H1 (cell line): ENCODE measurements around the gene DNAH1. TPM values are rescaled to one million over a fixed set of nuclear protein-coding genes. Genes with fewer than 3 reads are reported as not detected.

Source experiments
- CTCF ChIA-PET: fragments of 300-600 bp; sonication (Branson Sonifier 250); formaldehyde crosslinking; loops from one replicate; lab custom pipeline; 2021; ENCODE audit not compliant: partially characterized antibody; lab: Charles Lee
- POLR2A ChIA-PET: fragments of 300-600 bp; sonication (Branson Sonifier 250); formaldehyde crosslinking; loops from one replicate; lab custom pipeline; 2021; ENCODE audit warnings: inconsistent platforms; ENCODE audit not compliant: partially characterized antibody; lab: Charles Lee
- DNase-seq, 2 experiments: peaks; one replicate each; pipeline versions ENCODE4 v3.0.0 to v3.0.0-alpha.2; 2010 to 2022; ENCODE audit warnings: low spot score in 2 of 2, low read depth in 1 of 2, mixed read lengths in 1 of 2
- FAIRE-seq: peaks from 2 replicates; lab custom pipeline; 2011; peaks lifted over from hg19 to GRCh38; lab: Jason Lieb, UNC
- H2AFZ ChIP-seq: 2 replicates; pipeline ENCODE4 v1.8.1; 2012; ENCODE audit warnings: low read length, inconsistent platforms
- H2AK5ac ChIP-seq: 2 replicates; pipeline ENCODE4 v1.6.1; 2013; ENCODE audit warnings: low read depth, low read length
- H2BK120ac ChIP-seq: replicated peaks from 2 replicates; pipeline ENCODE3; 2013; ENCODE audit warnings: low read depth, low read length, inconsistent platforms
- H2BK12ac ChIP-seq: 2 replicates; pipeline ENCODE4 v1.6.1; 2013; ENCODE audit warnings: low read depth, low read length
- H2BK15ac ChIP-seq: 2 replicates; pipeline ENCODE4 v1.6.1; 2013; ENCODE audit warnings: low read length
- H2BK20ac ChIP-seq: 2 replicates; pipeline ENCODE4 v1.6.1; 2013; ENCODE audit warnings: low read length
- H2BK5ac ChIP-seq: 2 replicates; pipeline ENCODE4 v1.6.1; 2013; ENCODE audit warnings: low read depth, low read length
- H3K14ac ChIP-seq: 2 replicates; pipeline ENCODE4 v1.6.1; 2013; ENCODE audit warnings: inconsistent platforms; ENCODE audit not compliant: insufficient read length
- H3K18ac ChIP-seq: 2 replicates; pipeline ENCODE4 v1.6.1; 2013; ENCODE audit warnings: low read length; ENCODE audit errors: extremely low read depth
- H3K23ac ChIP-seq: 2 replicates; pipeline ENCODE4 v1.6.1; 2013; ENCODE audit warnings: inconsistent platforms; ENCODE audit not compliant: insufficient read length
- H3K23me2 ChIP-seq: 2 replicates; pipeline ENCODE4 v1.6.1; 2013; ENCODE audit warnings: low read depth, low read length
- H3K27ac ChIP-seq: 2 replicates; pipeline ENCODE4 v1.6.1; 2011; ENCODE audit warnings: low read depth, low read length, inconsistent platforms
- H3K27me3 ChIP-seq, 4 experiments: replicated peaks in 1 of 4; 1 replicate in 1 of 4; 2 replicates in 3 of 4; pipeline versions ENCODE4 v1.6.1 to v1.8.1; 2011 to 2013; ENCODE audit warnings: low read length in 3 of 4, mild to moderate bottlenecking in 3 of 4, inconsistent platforms in 2 of 4, mixed read lengths in 2 of 4, moderate library complexity in 1 of 4; ENCODE audit not compliant: control insufficient read depth in 3 of 4, insufficient read depth in 3 of 4; ENCODE audit errors: extremely low read depth in 1 of 4
- H3K36me3 ChIP-seq, 4 experiments: 2 replicates each; pipeline versions ENCODE4 v1.6.1 to v1.8.1; 2011 to 2013; ENCODE audit warnings: mild to moderate bottlenecking in 4 of 4, low read length in 3 of 4, moderate library complexity in 2 of 4, control low read depth in 1 of 4, inconsistent platforms in 1 of 4; ENCODE audit not compliant: insufficient read depth in 4 of 4, control insufficient read depth in 2 of 4
- H3K4ac ChIP-seq: replicated peaks from 2 replicates; pipeline ENCODE3; 2013; ENCODE audit warnings: low read length, low read depth, mixed read lengths, inconsistent platforms; ENCODE audit not compliant: insufficient read length
- H3K4me1 ChIP-seq, 4 experiments: replicated peaks in 1 of 4; 1 replicate in 1 of 4; 2 replicates in 3 of 4; pipeline versions ENCODE4 v1.6.1 to v1.8.1; 2011 to 2013; ENCODE audit warnings: low read length in 3 of 4, inconsistent platforms in 2 of 4, mixed read lengths in 1 of 4; ENCODE audit not compliant: insufficient read depth in 4 of 4, control insufficient read depth in 3 of 4
- H3K4me2 ChIP-seq, 2 experiments: 2 replicates each; pipeline versions ENCODE4 v1.6.1 to v1.8.1; 2011 to 2013; ENCODE audit warnings: low read depth in 2 of 2, low read length in 2 of 2, control low read depth in 1 of 2, inconsistent platforms in 1 of 2, mild to moderate bottlenecking in 1 of 2; ENCODE audit not compliant: insufficient read depth in 1 of 2
- H3K4me3 ChIP-seq, 4 experiments: fragments of 200-600, 300-600 bp in 1 of 4; sonication (generic), shearing (Covaris generic), sonication (Bioruptor Twin) in 1 of 4; 2 replicates each; pipeline versions ENCODE4 v1.5.1 to v1.8.1; 2011 to 2016; ENCODE audit warnings: low read length in 4 of 4, low read depth in 3 of 4, control low read depth in 2 of 4, inconsistent platforms in 2 of 4, mild to moderate bottlenecking in 2 of 4, mixed read lengths in 1 of 4, moderate library complexity in 1 of 4; ENCODE audit not compliant: insufficient read depth in 2 of 4; ENCODE audit errors: extremely low read depth in 1 of 4
- H3K56ac ChIP-seq: replicated peaks from 2 replicates; pipeline ENCODE3; 2013; ENCODE audit warnings: low read depth, mild to moderate bottlenecking, mixed read lengths, low read length, inconsistent platforms; ENCODE audit not compliant: insufficient read length
- H3K79me1 ChIP-seq: 2 replicates; pipeline ENCODE4 v1.6.1; 2013; ENCODE audit warnings: low read depth, low read length, control low read depth
- H3K79me2 ChIP-seq, 2 experiments: 2 replicates each; pipeline versions ENCODE4 v1.6.1 to v1.8.1; 2012 to 2013; ENCODE audit warnings: low read length in 2 of 2, mild to moderate bottlenecking in 2 of 2, inconsistent platforms in 1 of 2; ENCODE audit not compliant: insufficient read depth in 2 of 2, control insufficient read depth in 1 of 2
- H3K9ac ChIP-seq, 4 experiments: replicated peaks in 1 of 4; 1 replicate in 1 of 4; 2 replicates in 3 of 4; pipeline versions ENCODE4 v1.6.1 to v1.8.1; 2011 to 2013; ENCODE audit warnings: low read depth in 3 of 4, low read length in 3 of 4, control low read depth in 2 of 4, mild to moderate bottlenecking in 2 of 4, moderate library complexity in 2 of 4, inconsistent platforms in 1 of 4; ENCODE audit errors: extremely low read depth in 1 of 4
- H3K9me3 ChIP-seq, 2 experiments: 2 replicates each; pipeline versions ENCODE4 v1.6.1 to v1.8.1; 2012 to 2013; ENCODE audit warnings: mild to moderate bottlenecking in 2 of 2, moderate library complexity in 2 of 2, control low read depth in 1 of 2, inconsistent platforms in 1 of 2, low read depth in 1 of 2, low read length in 1 of 2, mixed read lengths in 1 of 2; ENCODE audit not compliant: insufficient read depth in 2 of 2
- H4K20me1 ChIP-seq, 2 experiments: replicated peaks in 1 of 2; 2 replicates each; pipeline versions ENCODE3 to v1.8.1; 2011 to 2013; ENCODE audit warnings: inconsistent platforms in 2 of 2, low read length in 2 of 2, mild to moderate bottlenecking in 1 of 2; ENCODE audit not compliant: insufficient read depth in 2 of 2, control insufficient read depth in 1 of 2
- H4K5ac ChIP-seq: 2 replicates; pipeline ENCODE4 v1.6.1; 2013; ENCODE audit warnings: low read length, low read depth, mixed read lengths, inconsistent platforms; ENCODE audit not compliant: insufficient read length
- H4K8ac ChIP-seq: 2 replicates; pipeline ENCODE4 v1.8.0; 2013; ENCODE audit warnings: mild to moderate bottlenecking, moderate library complexity, low read length, inconsistent platforms; ENCODE audit not compliant: insufficient read depth; ENCODE audit errors: extremely low read depth
- H4K91ac ChIP-seq: replicated peaks from 2 replicates; pipeline ENCODE3; 2013; ENCODE audit warnings: low read length, mixed read lengths, inconsistent platforms; ENCODE audit not compliant: insufficient read length
- ATF3 ChIP-seq: IDR thresholded peaks from 2 replicates; pipeline ENCODE4 v1.6.1; 2011; ENCODE audit warnings: low read depth, mild to moderate bottlenecking, low read length; ENCODE audit not compliant: insufficient read depth
- BACH1 ChIP-seq: IDR thresholded peaks from 2 replicates; pipeline ENCODE4 v1.6.1; 2012; ENCODE audit warnings: low read length, improper control_type of control experiment
- CHD1 ChIP-seq: IDR thresholded peaks from 2 replicates; pipeline ENCODE4 v1.6.1; 2012; ENCODE audit warnings: low read depth, low read length, improper control_type of control experiment
- GABPA ChIP-seq: IDR thresholded peaks from 2 replicates; pipeline ENCODE4 v1.6.1; 2011; ENCODE audit warnings: mild to moderate bottlenecking, low read length, moderate library complexity, borderline replicate concordance; ENCODE audit not compliant: insufficient read depth
- JUND ChIP-seq: IDR thresholded peaks from 2 replicates; pipeline ENCODE4 v1.6.1; 2011; ENCODE audit warnings: mild to moderate bottlenecking, improper control_type of control experiment, low read length
- KDM5A ChIP-seq: fragments of 200-600 bp; IDR thresholded peaks from 2 replicates; pipeline ENCODE4 v1.7.1; 2012; ENCODE audit warnings: mild to moderate bottlenecking, low read length, inconsistent platforms, mixed read lengths
- NANOG ChIP-seq: IDR thresholded peaks from 2 replicates; pipeline ENCODE4 v1.6.1; 2011; ENCODE audit warnings: low read length, low read depth, mild to moderate bottlenecking, inconsistent platforms; ENCODE audit not compliant: insufficient read depth, poor library complexity, severe bottlenecking
- RBBP5 ChIP-seq: IDR thresholded peaks from 2 replicates; pipeline ENCODE4 v1.7.1; 2012; ENCODE audit warnings: low read depth, mild to moderate bottlenecking, inconsistent platforms, low read length, moderate library complexity, borderline replicate concordance
- RXRA ChIP-seq: IDR thresholded peaks from 2 replicates; pipeline ENCODE4 v1.6.1; 2011; ENCODE audit warnings: low read depth, mild to moderate bottlenecking, low read length, moderate library complexity; ENCODE audit not compliant: insufficient read depth
- SIRT6 ChIP-seq: IDR thresholded peaks from one replicate; pipeline ENCODE4 v1.7.1; 2012; ENCODE audit warnings: low read length, inconsistent platforms
- SP2 ChIP-seq: IDR thresholded peaks from 2 replicates; pipeline ENCODE4 v1.6.1; 2012; ENCODE audit warnings: mild to moderate bottlenecking, low read length, inconsistent platforms
- USF2 ChIP-seq: IDR thresholded peaks from 2 replicates; pipeline ENCODE4 v1.6.1; 2011; ENCODE audit warnings: low read length, improper control_type of control experiment
- YY1 ChIP-seq: IDR thresholded peaks from 2 replicates; pipeline ENCODE4 v1.6.1; 2011; ENCODE audit warnings: low read depth, mild to moderate bottlenecking, low read length
- WGBS, 2 experiments: shearing (Covaris generic) in 1 of 2; methylation state at CpG; one replicate each; pipeline versions ENCODE4 v1.1.6 to v1.1.7; 2013 to 2015; ENCODE audit warnings: low lambda C conversion rate in 2 of 2, mixed read lengths in 2 of 2, inconsistent platforms in 1 of 2, low coverage in 1 of 2, missing lambda C conversion rate in 1 of 2; ENCODE audit not compliant: insufficient replicate concordance in 2 of 2, insufficient coverage in 1 of 2, insufficient read length in 1 of 2; ENCODE audit errors: extremely low coverage in 1 of 2, missing lambda C conversion rate in 1 of 2; 5-methylcytosine and 5-hydroxymethylcytosine counted together
- polyA plus RNA-seq, 7 experiments: library from polyadenylated mRNA; depleted of rRNA in 3 of 7; stranded (reverse) in 5 of 7; unstranded in 2 of 7; fragments of >200 nt in 5 of 7; fragments of 200-250 nt in 2 of 7; gene quantifications; 1 replicate in 5 of 7; 2 replicates in 1 of 7; 4 replicates in 1 of 7; pipeline versions ENCODE4 v1.2.1 to v1.2.3, GENCODE V29; 2011 to 2013; ENCODE audit warnings: missing spikeins in 2 of 7, mixed read lengths in 2 of 7
- total RNA-seq: library from RNA; stranded (reverse); fragmentation: NEBNext Ultra II Directional; extraction: Animal tissue kit (Norgen Biotek cat#: 25700); gene quantifications from 2 replicates; pipeline ENCODE4 v1.2.1, GENCODE V29; 2021

The DNAH1 gene
- total and polyA plus RNA-seq, 2 of the 8 experiments (the other 6 are each of a cell fraction or from before 2014, with no cell fraction given), result 1.0 to 1.5 TPM

- Histone ChIP-seq H3K27me3 (no peaks in the 10 kb centered on the region), H3K4me2 (no peak overlapping the region), H3K9ac (no peak overlapping the region; a peak in 1 of 7 replicates), H2BK120ac (no peak overlapping the region), H3K79me1 (no peaks in the 10 kb centered on the region), H3K79me2 (no peaks in the 10 kb centered on the region), H2BK15ac (no peak overlapping the region), H3K4me3 (no peak overlapping the region), H3K9me3 (no peaks in the 10 kb centered on the region), H3K36me3 (no peaks in the 10 kb centered on the region), H2BK5ac (no peak overlapping the region), H3K14ac (no peak overlapping the region), H3K4me1 (peaks cover 0 to 2% (median 0%) of the 10 kb centered on the region in 4 experiments; a peak in 1 of 7 replicates), H2BK12ac (no peak overlapping the region), H2AFZ (no peak overlapping the region), H2BK20ac (no peak overlapping the region), H3K23me2 (no peaks in the 10 kb centered on the region), H4K20me1 (no peaks in the 10 kb centered on the region), H3K23ac (no peak overlapping the region), H3K18ac (no peak overlapping the region), H3K27ac (no peak overlapping the region), H3K4ac (no peak overlapping the region), H3K56ac (no peak overlapping the region), H4K5ac (no peak overlapping the region), H2AK5ac (no peak overlapping the region), H4K8ac (no peak overlapping the region), H4K91ac (no peak overlapping the region)
- ChIA-PET CTCF (interaction anchor here (1.8 to 3.8 kb wide), 3 partner anchors 12 to 44 kb away, joined by 9 to 22 read pairs (median 9); no protein-coding TSS in a partner anchor), POLR2A (interaction anchor here (1.0 to 10.5 kb wide), 2 partner anchors 14 to 217 kb away, joined by 3 to 112 read pairs; partner anchors contain the start of gene SEMA3G)
- FAIRE-seq, result no peak
- WGBS, 2 experiments, result 75% methylated on average over 4 of the region's 4 CpGs; no CpG with 5 or more reads in 1 of the 2 experiments
- DNase-seq, result no peak
- TF ChIP-seq YY1 (no peak), SP2 (no peak), KDM5A (no peak), NANOG (no peak), RXRA (no peak), SIRT6 (no peak), RBBP5 (no peak), CHD1 (no peak), BACH1 (no peak), ATF3 (no peak), JUND (no peak), GABPA (no peak), USF2 (no peak)
Measured at GRCh38 chr3:52432691-52433141, 116.6 kb downstream of the DNAH1 start.
